RWPE1 (cell line): ENCODE data around the gene ERC2.

Experiments
- CTCF ChIA-PET: fragments of 350-600 bp; sonication (Branson Sonifier 250); formaldehyde crosslinking; extraction: SDS; loops from one replicate; lab custom pipeline; 2021; lab: Yijun Ruan, JAX
- POLR2A ChIA-PET: fragments of 400-600 bp; formaldehyde crosslinking; extraction: SDS; loops from one replicate; lab custom pipeline; 2020; ENCODE audit warnings: antibody characterized with exemption; ENCODE audit not compliant: low non-redundant PET; lab: Yijun Ruan, JAX
- DNase-seq: peaks from one replicate; pipeline ENCODE4 v3.0.0; 2012; ENCODE audit warnings: low spot score
- H3K27ac ChIP-seq: fragments of 450-650 bp; 2 replicates; pipeline ENCODE4 v1.5.1; 2017
- CTCF ChIP-seq: fragments of 450-650 bp; conservative IDR thresholded peaks from 2 replicates; pipeline ENCODE4 v1.5.1; 2017; ENCODE audit warnings: low read depth, mild to moderate bottlenecking

The ERC2 gene

GRCh38 chr3:55801068-55801467 is 667.2 kb downstream of the ERC2 start:
- ChIA-PET CTCF (no interaction called here), POLR2A (no interaction called here)
- no peak overlapping the region for H3K27ac ChIP-seq
- TF ChIP-seq CTCF: no peak
- no peak for DNase-seq

- POLR2A ChIA-PET: no interaction called here
- H3K27ac ChIP-seq: no peak overlapping the region
- no peak for TF ChIP-seq CTCF
- CTCF ChIA-PET: no interaction called here
- DNase-seq: no peak
Observed at GRCh38 chr3:55797775-55798174, 670.5 kb downstream of the ERC2 start.

- H3K27ac ChIP-seq: no peak overlapping the region
- CTCF ChIA-PET: no interaction called here
- no peak for DNase-seq
- POLR2A ChIA-PET: no interaction called here
- TF ChIP-seq CTCF: no peak
Observed at GRCh38 chr3:55797084-55797483, 671.2 kb downstream of the ERC2 start.

- no peak for TF ChIP-seq CTCF
- H3K27ac ChIP-seq: no peak overlapping the region
- ChIA-PET POLR2A (no interaction called here), CTCF (no interaction called here)
- no peak for DNase-seq
Observed at GRCh38 chr3:55796533-55796932, 671.7 kb downstream of the ERC2 start.

GRCh38 chr3:55795746-55796145 is 672.5 kb downstream of the ERC2 start:
- DNase-seq: no peak
- no peak overlapping the region for H3K27ac ChIP-seq
- ChIA-PET POLR2A (no interaction called here), CTCF (no interaction called here)
- no peak for TF ChIP-seq CTCF

- POLR2A ChIA-PET: no interaction called here
Observed at GRCh38 chr3:55795296-55795695, 673.0 kb downstream of the ERC2 start.

More at GRCh38 chr3:55795296-55795695, 673.0 kb downstream of the ERC2 start:
- DNase-seq: no peak
- no peak overlapping the region for H3K27ac ChIP-seq
- CTCF ChIA-PET: no interaction called here
- no peak for TF ChIP-seq CTCF
